A549 (cell line): ENCODE data around the gene PKLR. TPM values are rescaled to one million over a fixed set of nuclear protein-coding genes. Genes with fewer than 3 reads are reported as not detected.

Source experiments
- ATAC-seq, 2 experiments: fragments of 200-7000 bp in 1 of 2; fragments of >200 bp in 1 of 2; cut with Nextera tagmentation in 1 of 2; cut with Tn5 transposase in 1 of 2; 3 replicates each; pipeline versions ENCODE4 v1.8.0 to v1.9.1; 2018 to 2020; ENCODE audit warnings: mild to moderate bottlenecking in 1 of 2, moderate library complexity in 1 of 2
- CTCF ChIA-PET: fragments of 300-600 bp; sonication (Branson Sonifier 250); formaldehyde crosslinking; extraction: SDS; loops from one replicate; lab custom pipeline; 2021; ENCODE audit warnings: antibody characterized with exemption, inconsistent platforms; lab: Yijun Ruan, JAX
- POLR2A ChIA-PET: fragments of 350-600 bp; formaldehyde crosslinking; extraction: SDS; loops from one replicate; lab custom pipeline; 2021; ENCODE audit warnings: antibody characterized with exemption, inconsistent platforms; lab: Yijun Ruan, JAX
- DNase-seq, 2 experiments: peaks; one replicate each; pipeline versions ENCODE4 v3.0.0 to v3.0.0-alpha.2; 2011 to 2016; ENCODE audit warnings: low read depth in 1 of 2, low spot score in 1 of 2
- FAIRE-seq: peaks from 2 replicates; lab custom pipeline; 2011; peaks lifted over from hg19 to GRCh38; lab: Jason Lieb, UNC
- H3K27ac ChIP-seq, 2 experiments: fragments of >200 bp; sonication (Bioruptor Twin); formaldehyde crosslinking; 3 replicates each; pipeline ENCODE4 v1.5.1; 2016 to 2017
- H3K4me1 ChIP-seq: fragments of >200 bp; sonication (Bioruptor Twin); formaldehyde crosslinking; 3 replicates; pipeline ENCODE4 v1.6.1; 2016
- H3K4me2 ChIP-seq: fragments of >200 bp; sonication (Bioruptor Twin); formaldehyde crosslinking; 3 replicates; pipeline ENCODE4 v1.6.1; 2016
- H3K4me3 ChIP-seq: fragments of >200 bp; sonication (Bioruptor Twin); formaldehyde crosslinking; 3 replicates; pipeline ENCODE4 v1.5.1; 2016
- H3K9me3 ChIP-seq: fragments of >200 bp; sonication (Bioruptor Twin); formaldehyde crosslinking; 3 replicates; pipeline ENCODE4 v1.6.1; 2016
- CEBPB ChIP-seq, 2 experiments: fragments of >200 bp in 1 of 2; sonication (Bioruptor Twin) in 1 of 2; formaldehyde crosslinking in 1 of 2; IDR thresholded peaks; 2 replicates each; pipeline ENCODE4 v1.6.1; 2012 to 2016
- CTCF ChIP-seq: fragments of >200 bp; sonication (Bioruptor Twin); formaldehyde crosslinking; IDR thresholded peaks from 3 replicates; pipeline ENCODE4 v1.5.1; 2016
- E2F6 ChIP-seq: IDR thresholded peaks from 2 replicates; pipeline ENCODE4 v1.6.1; 2012; ENCODE audit warnings: low read depth, borderline replicate concordance
- FOSB ChIP-seq: fragments of 250-450 bp; sonication (Bioruptor Pico); IDR thresholded peaks from 2 replicates; pipeline ENCODE4 v1.5.0; 2020; ENCODE audit warnings: mild to moderate bottlenecking, moderate library complexity
- GATA3 ChIP-seq: IDR thresholded peaks from 2 replicates; pipeline ENCODE4 v1.6.1; 2012; ENCODE audit warnings: borderline replicate concordance
- HOXB13 ChIP-seq: fragments of 250-450 bp; sonication (Bioruptor Pico); IDR thresholded peaks from 2 replicates; pipeline ENCODE4 v1.5.0; 2020; ENCODE audit warnings: low read depth, mild to moderate bottlenecking, moderate library complexity
- JUN ChIP-seq, 2 experiments: fragments of >200 bp; sonication (Bioruptor Twin); formaldehyde crosslinking; IDR thresholded peaks; 2 replicates in 1 of 2; 3 replicates in 1 of 2; pipeline ENCODE4 v1.6.1; 2016 to 2017
- KDM5A ChIP-seq: fragments of 200-600 bp; sonication (generic); IDR thresholded peaks from 2 replicates; pipeline ENCODE4 v1.6.1; 2016; ENCODE audit warnings: antibody characterized with exemption, mild to moderate bottlenecking
- MAX ChIP-seq: IDR thresholded peaks from 2 replicates; pipeline ENCODE4 v1.6.1; 2012
- MAZ ChIP-seq: fragments of 150-350 bp; IDR thresholded peaks from 2 replicates; pipeline ENCODE4 v1.6.1; 2014; ENCODE audit warnings: antibody characterized with exemption, low read depth, low read length, borderline replicate concordance
- NPAS2 ChIP-seq: fragments of 250-450 bp; sonication (Bioruptor Pico); IDR thresholded peaks from 2 replicates; pipeline ENCODE4 v1.8.0; 2022; ENCODE audit warnings: mild to moderate bottlenecking, moderate library complexity, borderline replicate concordance
- PBX3 ChIP-seq: IDR thresholded peaks from 2 replicates; pipeline ENCODE4 v1.6.1; 2012
- PHF8 ChIP-seq: fragments of 200-600 bp; sonication (generic); IDR thresholded peaks from 2 replicates; pipeline ENCODE4 v1.6.1; 2016; ENCODE audit warnings: low read depth, mild to moderate bottlenecking, antibody characterized with exemption, moderate library complexity, borderline replicate concordance
- POLR2A ChIP-seq: IDR thresholded peaks from 2 replicates; pipeline ENCODE4 v1.6.1; 2012; ENCODE audit warnings: mild to moderate bottlenecking, low read length
- RAD21 ChIP-seq, 2 experiments: fragments of >200 bp in 1 of 2; sonication (Bioruptor Twin) in 1 of 2; formaldehyde crosslinking in 1 of 2; IDR thresholded peaks in 1 of 2; conservative IDR thresholded peaks in 1 of 2; 2 replicates in 1 of 2; 3 replicates in 1 of 2; pipeline ENCODE4 v1.6.1; 2012 to 2018; ENCODE audit warnings: inconsistent platforms in 1 of 2
- SMC3 ChIP-seq: fragments of >200 bp; sonication (Bioruptor Twin); formaldehyde crosslinking; IDR thresholded peaks from 3 replicates; pipeline ENCODE4 v1.6.1; 2018; ENCODE audit warnings: inconsistent platforms
- TP53 ChIP-seq: fragments of 250-450 bp; sonication (Bioruptor Pico); IDR thresholded peaks from 2 replicates; pipeline ENCODE4 v1.5.0; 2021; ENCODE audit warnings: mild to moderate bottlenecking, moderate library complexity
- USF2 ChIP-seq: fragments of 450-650 bp; IDR thresholded peaks from 2 replicates; pipeline ENCODE4 v1.6.1; 2014; ENCODE audit warnings: antibody characterized with exemption
- WGBS: methylation state at CpG from one replicate; pipeline ENCODE4 v1.1.6; 2017; ENCODE audit errors: missing lambda C conversion rate; 5-methylcytosine and 5-hydroxymethylcytosine counted together
- polyA plus RNA-seq, 4 experiments: library from polyadenylated mRNA; depleted of rRNA in 3 of 4; stranded (reverse); fragments of >200 nt; fragmentation: RNase III in 1 of 4; extraction: RNeasy Plus Mini Kit Qiagen cat#74134 plus additional on column Dnase treatment in 1 of 4; gene quantifications; 2 replicates in 3 of 4; 3 replicates in 1 of 4; pipeline ENCODE4 v1.2.3, GENCODE V29; 2011 to 2017

The PKLR gene
- polyA plus RNA-seq, 2 of the 4 experiments (the other 2 are of a cell fraction) = 0.03 TPM; not detected in 1

GRCh38 chr1:155324037-155324716, 22.9 kb upstream of the PKLR start:
- 0% methylated on average over 12 of the region's 44 CpGs for WGBS
- ChIA-PET POLR2A (interaction anchor here (0.7 to 2.3 kb wide), 9 partner anchors 17 to 324 kb away, joined by 3 to 14 read pairs (median 5); partner anchors contain the start of genes ASH1L, CLK2 and HCN3), CTCF (interaction anchor here (0.5 to 7.7 kb wide), 32 partner anchors 12 to 386 kb away, joined by 3 to 149 read pairs (median 5); partner anchors contain the start of genes CLK2, ENTREP3, FDPS and KRTCAP2)
- no peak for FAIRE-seq
- peak overlapping the region; percentile 94 to 98 for H3K27ac ChIP-seq
- peak; percentile 77 to 85 for ATAC-seq
- DNase-seq = peak; percentile 97 to 98
- peak overlapping the region; percentile 80 for H3K4me2 ChIP-seq
- peak overlapping the region; percentile 71 for H3K4me3 ChIP-seq
- H3K9me3 ChIP-seq = no peaks in the 10 kb centered on the region
- peak; percentile 79 for TF ChIP-seq POLR2A
- 0 out of 2 replicates have a peak, but pooled peaks have one; percentile 21 for TF ChIP-seq GATA3
- TF ChIP-seq PBX3 = no peak
- TF ChIP-seq HOXB13 (CRISPR knock-in tag) = no peak
- TF ChIP-seq CEBPB (IDR thresholded peaks at IDR 0.05) = no peak
- no peak for TF ChIP-seq MAZ
- TF ChIP-seq E2F6 = peak; percentile 69; the same call in 1 of the 2 replicates
- TF ChIP-seq MAX = peak; percentile 79
- TF ChIP-seq JUN (IDR thresholded peaks at IDR 0.05) = peak in 1 of 2 experiments; percentile 54; a peak in 2 of 5 replicates
- peak; percentile 98 for TF ChIP-seq USF2
- TF ChIP-seq FOSB = no peak
- peaks cover 20% of the 10 kb centered on the region for H3K4me1 ChIP-seq

- H3K4me2 ChIP-seq = peak overlapping the region; percentile 80
- peak overlapping the region; percentile 94 to 98 for H3K27ac ChIP-seq
- peak; percentile 29; the same call in 1 of the 2 replicates for TF ChIP-seq PHF8
- TF ChIP-seq POLR2A = no peak
- 0 out of 5 replicates have a peak, but pooled peaks of 1 of the 2 experiments have one; percentile 44 for TF ChIP-seq JUN (IDR thresholded peaks at IDR 0.05)
- CTCF ChIA-PET = interaction anchor here (0.5 to 7.7 kb wide), 32 partner anchors 12 to 387 kb away, joined by 3 to 149 read pairs (median 5); partner anchors contain the start of genes CLK2, ENTREP3, FDPS and KRTCAP2
- H3K4me1 ChIP-seq = peaks cover 20% of the 10 kb centered on the region
- H3K9me3 ChIP-seq = no peaks in the 10 kb centered on the region
- POLR2A ChIA-PET = interaction anchor here (0.7 to 2.3 kb wide), 10 partner anchors 16 to 325 kb away, joined by 3 to 14 read pairs (median 5); partner anchors contain the start of genes ASH1L, CLK2, ENTREP3 and HCN3
- DNase-seq (peak; percentile 77 to 93), ATAC-seq (peak; percentile 45 to 65), FAIRE-seq (no peak)
- WGBS = 0% methylated on average over 11 of the region's 29 CpGs
- H3K4me3 ChIP-seq = peak overlapping the region; percentile 71
Observed at GRCh38 chr1:155323729-155324036, 22.4 kb upstream of the PKLR start.

GRCh38 chr1:155322953-155323728, 21.9 kb upstream of the PKLR start:
- ChIA-PET POLR2A (interaction anchor here (0.7 to 2.3 kb wide), 11 partner anchors 15 to 325 kb away, joined by 3 to 14 read pairs (median 5); partner anchors contain the start of genes ASH1L, CLK2, ENTREP3 and HCN3), CTCF (interaction anchor here (0.6 to 7.7 kb wide), 32 partner anchors 11 to 335 kb away, joined by 3 to 149 read pairs (median 5); partner anchors contain the start of genes CLK2, ENTREP3, FDPS and KRTCAP2)
- H3K4me3 ChIP-seq = peak overlapping the region; percentile 71
- TF ChIP-seq NPAS2 (CRISPR knock-in tag) (no peak), CTCF (peak; percentile 95), TP53 (CRISPR knock-in tag) (0 out of 2 replicates have a peak, but pooled peaks have one; percentile 20), PBX3 (no peak), RAD21 (conservative IDR thresholded peaks at IDR 0.05 in 1 of 2, IDR thresholded peaks at IDR 0.05 in 1 of 2) (peak; percentile 71 to 84), SMC3 (peak; percentile 69), MAX (peak; percentile 50; the same call in 1 of the 2 replicates), KDM5A (peak; percentile 71), MAZ (no peak), POLR2A (peak; percentile 30; the same call in 1 of the 2 replicates), CEBPB (IDR thresholded peaks at IDR 0.05) (no peak), E2F6 (peak; percentile 57; the same call in 1 of the 2 replicates)
- peak; percentile 93 to 95 for DNase-seq
- peak; percentile 51 to 69 for ATAC-seq
- H3K4me2 ChIP-seq = peak overlapping the region; percentile 80
- FAIRE-seq = no peak
- H3K4me1 ChIP-seq = peaks cover 20% of the 10 kb centered on the region
- no peaks in the 10 kb centered on the region for H3K9me3 ChIP-seq
- 0% methylated on average over 20 of the region's 58 CpGs for WGBS
- peak overlapping the region; percentile 94 to 98 for H3K27ac ChIP-seq
